ENCODE results near the gene PRRG4.

GRCh38 chr11:32895471-32895870 lies 65.7 kb downstream of the PRRG4 start:
- TF ChIP-seq, protein P1, sequence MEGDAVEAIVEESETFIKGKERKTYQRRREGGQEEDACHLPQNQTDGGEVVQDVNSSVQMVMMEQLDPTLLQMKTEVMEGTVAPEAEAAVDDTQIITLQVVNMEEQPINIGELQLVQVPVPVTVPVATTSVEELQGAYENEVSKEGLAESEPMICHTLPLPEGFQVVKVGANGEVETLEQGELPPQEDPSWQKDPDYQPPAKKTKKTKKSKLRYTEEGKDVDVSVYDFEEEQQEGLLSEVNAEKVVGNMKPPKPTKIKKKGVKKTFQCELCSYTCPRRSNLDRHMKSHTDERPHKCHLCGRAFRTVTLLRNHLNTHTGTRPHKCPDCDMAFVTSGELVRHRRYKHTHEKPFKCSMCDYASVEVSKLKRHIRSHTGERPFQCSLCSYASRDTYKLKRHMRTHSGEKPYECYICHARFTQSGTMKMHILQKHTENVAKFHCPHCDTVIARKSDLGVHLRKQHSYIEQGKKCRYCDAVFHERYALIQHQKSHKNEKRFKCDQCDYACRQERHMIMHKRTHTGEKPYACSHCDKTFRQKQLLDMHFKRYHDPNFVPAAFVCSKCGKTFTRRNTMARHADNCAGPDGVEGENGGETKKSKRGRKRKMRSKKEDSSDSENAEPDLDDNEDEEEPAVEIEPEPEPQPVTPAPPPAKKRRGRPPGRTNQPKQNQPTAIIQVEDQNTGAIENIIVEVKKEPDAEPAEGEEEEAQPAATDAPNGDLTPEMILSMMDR (IDR thresholded peaks at IDR 0.05), result no peak
- TF ChIP-seq ZFX (IDR thresholded peaks at IDR 0.05; ENCODE audit: borderline replicate concordance), result no peak
